Stimulated activated CD4-positive, alpha-beta T cell treated with anti-CD3 and anti-CD28 coated beads, Interleukin-4, amount 100 ng/mL, for 24 hours (primary cell): Measurements from ENCODE around the gene ARHGEF37.

ENCODE experiments used
- DNase-seq: peaks from one replicate; pipeline ENCODE4 v3.0.0-alpha.2; 2020

ARHGEF37 gene

GRCh38 chr5:149604321-149604720 lies 23.0 kb downstream of the ARHGEF37 start:
- DNase-seq: no peak

GRCh38 chr5:149605354-149605997 lies 24.2 kb downstream of the ARHGEF37 start:
- no peak for DNase-seq

GRCh38 chr5:149605998-149606724 lies 24.9 kb downstream of the ARHGEF37 start:
- no peak for DNase-seq

GRCh38 chr5:149608936-149609545 lies 27.7 kb downstream of the ARHGEF37 start:
- DNase-seq: no peak

GRCh38 chr5:149609640-149610219 lies 28.4 kb downstream of the ARHGEF37 start:
- no peak for DNase-seq

GRCh38 chr5:149610589-149611255 lies 29.4 kb downstream of the ARHGEF37 start:
- no peak for DNase-seq

GRCh38 chr5:149611326-149611725 lies 30.0 kb downstream of the ARHGEF37 start:
- DNase-seq: no peak

GRCh38 chr5:149614034-149614907 lies 33.0 kb downstream of the ARHGEF37 start:
- no peak for DNase-seq

GRCh38 chr5:149615976-149616375 lies 34.7 kb downstream of the ARHGEF37 start:
- no peak for DNase-seq

- DNase-seq: no peak
Observed at GRCh38 chr5:149616727-149617285, 35.5 kb downstream of the ARHGEF37 start.

- no peak for DNase-seq
Observed at GRCh38 chr5:149617760-149618306, 36.5 kb downstream of the ARHGEF37 start.

GRCh38 chr5:149618581-149619248 lies 37.4 kb downstream of the ARHGEF37 start:
- no peak for DNase-seq

- DNase-seq: no peak
Observed at GRCh38 chr5:149621415-149622098, 40.3 kb downstream of the ARHGEF37 start.

- DNase-seq: no peak
Observed at GRCh38 chr5:149622466-149622865, 41.2 kb downstream of the ARHGEF37 start.

- DNase-seq: no peak
Observed at GRCh38 chr5:149623473-149623872, 42.2 kb downstream of the ARHGEF37 start.

GRCh38 chr5:149627070-149627469 lies 45.8 kb downstream of the ARHGEF37 start:
- DNase-seq: no peak

- DNase-seq: no peak
Observed at GRCh38 chr5:149628221-149628620, 46.9 kb downstream of the ARHGEF37 start.

GRCh38 chr5:149628846-149629388 lies 47.6 kb downstream of the ARHGEF37 start:
- no peak for DNase-seq

- DNase-seq: no peak
Observed at GRCh38 chr5:149629421-149629820, 48.1 kb downstream of the ARHGEF37 start.

- no peak for DNase-seq
Observed at GRCh38 chr5:149630337-149630736, 49.0 kb downstream of the ARHGEF37 start.
